ENCODE results near the gene TBCD.
"Not testable (repeated sequence)": the region's sequence is repeated elsewhere in the genome, so short reads cannot be mapped to it uniquely, and the experiment has no call there.

TBCD gene

GRCh38 chr17:82767041-82767754 lies 15.3 kb downstream of the TBCD start:
- peak; percentile 71 for DNase-seq

- DNase-seq, result no peak
Measured at GRCh38 chr17:82769041-82769440, 17.2 kb downstream of the TBCD start.

- no peak for DNase-seq
Measured at GRCh38 chr17:82772026-82772425, 20.2 kb downstream of the TBCD start.

- not testable (repeated sequence) for DNase-seq
Measured at GRCh38 chr17:82774456-82774855, 22.6 kb downstream of the TBCD start.

- peak; percentile 51 for DNase-seq
Measured at GRCh38 chr17:82775001-82775823, 23.3 kb downstream of the TBCD start.

- DNase-seq, result no peak
Measured at GRCh38 chr17:82776454-82776853, 24.6 kb downstream of the TBCD start.

- not testable (repeated sequence) for DNase-seq
Measured at GRCh38 chr17:82777778-82778375, 26.0 kb downstream of the TBCD start.

- DNase-seq, result no peak
Measured at GRCh38 chr17:82779541-82779940, 27.7 kb downstream of the TBCD start.

GRCh38 chr17:82780195-82780594 lies 28.3 kb downstream of the TBCD start:
- no peak for DNase-seq

- no peak for DNase-seq
Measured at GRCh38 chr17:82780971-82781893, 29.4 kb downstream of the TBCD start.

GRCh38 chr17:82781894-82782274 lies 30.0 kb downstream of the TBCD start:
- DNase-seq, result peak; percentile 86

- no peak for DNase-seq
Measured at GRCh38 chr17:82782657-82783207, 30.9 kb downstream of the TBCD start.

GRCh38 chr17:82783498-82783897 lies 31.6 kb downstream of the TBCD start:
- no peak for DNase-seq

GRCh38 chr17:82785581-82785980 lies 33.7 kb downstream of the TBCD start:
- not testable (repeated sequence) for DNase-seq

GRCh38 chr17:82786427-82786826 lies 34.6 kb downstream of the TBCD start:
- DNase-seq, result no peak

GRCh38 chr17:82787081-82787848 lies 35.4 kb downstream of the TBCD start:
- DNase-seq, result no peak

- no peak for DNase-seq
Measured at GRCh38 chr17:82788206-82789001, 36.5 kb downstream of the TBCD start.

- no peak for DNase-seq
Measured at GRCh38 chr17:82789051-82789592, 37.3 kb downstream of the TBCD start.

GRCh38 chr17:82789806-82790205 lies 37.9 kb downstream of the TBCD start:
- DNase-seq, result no peak

GRCh38 chr17:82790391-82790790 lies 38.5 kb downstream of the TBCD start:
- DNase-seq, result no peak

Measured in activated CD4-positive, alpha-beta T cell treated with anti-CD3 and anti-CD28 coated beads for 48 hours (primary cell).